Dendritic cell treated with granulocyte-macrophage colony-stimulating factor and Interleukin-4, amounts not matched to agents 40 ng/mL and 50 ng/mL, for 4 days (primary cell): ENCODE results near the gene RNU6-1.

Experiments
- H3K27ac Mint-ChIP-seq: one replicate; pipeline ENCODE4 v1.8.0; 2022; ENCODE audit warnings: mild to moderate bottlenecking, mixed read lengths
- H3K27me3 Mint-ChIP-seq: one replicate; pipeline ENCODE4 v1.8.0; 2022; ENCODE audit warnings: mild to moderate bottlenecking, mixed read lengths
- H3K36me3 Mint-ChIP-seq: one replicate; pipeline ENCODE4 v1.8.0; 2022; ENCODE audit warnings: low read depth, mixed read lengths
- H3K4me1 Mint-ChIP-seq: one replicate; pipeline ENCODE4 v1.8.0; 2022; ENCODE audit warnings: low read depth, mixed read lengths
- H3K4me3 Mint-ChIP-seq: one replicate; pipeline ENCODE4 v1.8.0; 2022; ENCODE audit warnings: mild to moderate bottlenecking, moderate library complexity, mixed read lengths
- H3K9me3 Mint-ChIP-seq: one replicate; pipeline ENCODE4 v1.8.0; 2022; ENCODE audit warnings: mixed read lengths
- intact Hi-C: fragments of 100-400 bp; cut with micrococcal nuclease; formaldehyde crosslinking; loops from one replicate; pipeline ENCODE4 v1.15.0; 2022

The RNU6-1 gene

DNA sequence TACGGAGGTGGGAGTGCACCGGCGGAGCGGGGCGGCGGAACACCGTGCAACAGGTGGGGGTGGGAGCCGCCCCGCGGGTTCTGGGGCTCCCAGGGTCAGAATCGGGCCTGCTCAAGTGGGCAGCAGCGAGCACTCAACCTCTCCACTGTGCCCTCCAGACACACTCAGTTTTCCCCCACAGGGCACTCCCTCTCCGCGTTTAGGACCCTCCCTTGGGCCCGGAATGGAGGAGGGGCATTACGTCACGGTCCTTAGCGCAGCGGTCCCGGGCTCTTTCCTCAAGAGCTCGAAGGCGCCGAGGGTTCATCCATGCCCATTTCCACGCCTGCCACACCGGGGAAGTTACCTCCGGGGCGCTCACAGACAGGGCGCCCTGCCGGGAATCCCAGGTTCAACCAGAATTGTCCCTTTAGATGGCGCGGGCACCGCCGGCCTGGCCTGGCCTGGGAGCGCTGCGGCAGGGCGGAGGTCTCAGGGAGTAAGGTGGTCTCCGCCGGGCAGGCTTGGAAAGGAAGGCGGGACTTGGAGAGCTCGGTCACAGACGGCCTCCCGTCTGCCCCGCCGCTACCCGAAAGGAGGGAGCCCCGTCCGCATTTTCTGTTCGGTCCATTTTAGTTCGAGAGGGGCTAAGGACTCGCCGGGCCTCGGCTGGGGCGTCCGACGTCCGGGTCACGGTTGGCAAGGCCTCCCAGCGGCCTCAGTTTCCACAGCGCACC, 5.1 kb downstream of the RNU6-1 start:
- H3K27ac Mint-ChIP-seq, result peak overlapping the region; percentile 32
- H3K36me3 Mint-ChIP-seq, result no peaks in the 10 kb centered on the region
- peak overlapping the region; percentile 70 for H3K4me3 Mint-ChIP-seq
- intact Hi-C loops, result loop anchor here (5.0 to 10.0 kb wide), 3 partner anchors 332 to 890 kb away; no protein-coding TSS in a partner anchor
- peaks cover 73% of the 10 kb centered on the region for H3K4me1 Mint-ChIP-seq
- H3K9me3 Mint-ChIP-seq, result no peaks in the 10 kb centered on the region
- H3K27me3 Mint-ChIP-seq, result peaks cover 68% of the 10 kb centered on the region

DNA sequence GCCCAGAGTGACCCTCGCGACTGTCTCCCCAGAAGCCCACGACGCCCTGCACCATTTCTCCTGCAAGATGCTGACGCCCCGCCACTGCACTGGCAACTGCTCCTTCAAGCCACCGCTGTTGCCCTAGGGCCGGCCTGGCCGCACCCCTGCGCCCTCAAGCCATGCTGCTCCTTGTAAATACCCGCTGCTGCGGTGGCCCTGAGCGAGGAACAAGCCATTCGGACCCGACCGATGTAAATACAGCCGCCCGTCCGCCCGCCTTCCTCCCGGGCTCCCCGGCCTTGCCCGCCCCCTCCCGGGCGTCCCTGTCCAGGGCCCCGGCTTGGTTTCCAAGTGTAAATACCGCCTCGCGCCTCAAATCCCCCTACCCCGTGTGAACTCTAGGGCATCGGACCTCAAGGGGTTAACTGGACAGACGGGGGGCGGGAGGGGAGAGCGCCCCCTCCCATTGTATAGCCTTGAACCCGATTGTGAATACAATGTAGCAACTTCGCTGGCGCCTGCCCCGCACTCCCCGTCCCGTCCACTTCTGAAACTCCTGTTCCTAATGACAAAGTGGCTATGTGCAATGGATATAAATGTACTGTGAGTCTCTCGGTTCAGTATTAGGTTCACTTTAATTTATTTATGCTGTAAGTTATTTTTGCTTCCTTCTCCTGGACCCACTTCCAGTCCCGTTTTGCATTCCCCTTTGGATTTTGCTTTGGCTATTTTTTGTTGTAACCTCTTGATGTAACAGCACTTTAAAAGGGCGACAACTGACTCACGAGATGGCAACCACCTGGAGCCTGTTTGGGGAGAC, 5.9 kb downstream of the RNU6-1 start:
- intact Hi-C loops, result loop anchor here (5.0 to 10.0 kb wide), 3 partner anchors 332 to 889 kb away; no protein-coding TSS in a partner anchor
- H3K4me1 Mint-ChIP-seq, result peaks cover 77% of the 10 kb centered on the region

DNA sequence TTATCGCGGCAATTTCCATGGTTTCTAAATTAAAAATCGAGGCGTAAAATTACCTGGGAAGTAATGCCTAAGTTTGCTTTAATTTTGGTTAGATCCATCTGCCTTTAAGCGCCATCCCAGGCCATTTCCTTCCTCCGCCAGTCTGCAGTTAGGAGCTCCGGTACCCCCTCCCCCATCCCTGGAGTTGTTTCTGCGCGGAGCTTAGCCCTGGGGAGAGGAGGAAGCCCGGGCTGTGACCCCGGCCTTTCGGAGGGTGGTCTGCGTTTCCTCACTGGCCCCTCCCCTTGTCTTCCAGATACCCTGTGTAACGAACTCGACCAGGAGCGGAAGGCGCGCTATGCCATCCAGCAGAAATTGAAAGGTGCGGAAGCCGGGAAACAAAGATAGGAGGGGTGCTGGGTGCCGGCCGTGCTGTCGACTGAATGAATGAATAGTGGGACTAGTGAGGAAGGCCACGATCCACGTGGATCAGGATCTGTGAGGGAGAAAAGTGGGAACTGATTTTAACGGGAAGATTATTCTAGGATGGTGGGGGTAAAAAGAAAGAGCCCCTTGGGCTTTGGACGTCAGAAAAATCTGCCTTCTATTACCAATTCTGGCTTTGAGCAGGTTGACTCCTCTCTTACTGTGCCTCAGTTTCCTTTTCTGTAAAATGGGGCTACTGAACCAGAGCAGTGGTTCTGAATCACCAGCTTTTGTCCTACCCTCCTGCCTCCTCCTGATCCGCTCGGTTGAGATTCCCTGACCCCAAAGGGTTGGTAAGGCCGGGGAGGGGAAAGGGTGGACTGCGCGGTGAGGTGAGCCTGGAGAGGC, 6.7 kb downstream of the RNU6-1 start:
- Mint-ChIP-seq H3K4me1 (peaks cover 77% of the 10 kb centered on the region), H3K27ac (no peak overlapping the region), H3K27me3 (peaks cover 84% of the 10 kb centered on the region), H3K9me3 (no peaks in the 10 kb centered on the region), H3K36me3 (no peaks in the 10 kb centered on the region), H3K4me3 (peak overlapping the region; percentile 48)
- intact Hi-C loops, result loop anchor here (5.0 to 10.0 kb wide), 3 partner anchors 331 to 888 kb away; no protein-coding TSS in a partner anchor

More for the DNA sequence above, 5.9 kb downstream of the RNU6-1 start:
- Mint-ChIP-seq H3K27me3 (peaks cover 76% of the 10 kb centered on the region), H3K36me3 (no peaks in the 10 kb centered on the region), H3K4me3 (peak overlapping the region; percentile 67), H3K27ac (no peak overlapping the region), H3K9me3 (no peaks in the 10 kb centered on the region)

DNA sequence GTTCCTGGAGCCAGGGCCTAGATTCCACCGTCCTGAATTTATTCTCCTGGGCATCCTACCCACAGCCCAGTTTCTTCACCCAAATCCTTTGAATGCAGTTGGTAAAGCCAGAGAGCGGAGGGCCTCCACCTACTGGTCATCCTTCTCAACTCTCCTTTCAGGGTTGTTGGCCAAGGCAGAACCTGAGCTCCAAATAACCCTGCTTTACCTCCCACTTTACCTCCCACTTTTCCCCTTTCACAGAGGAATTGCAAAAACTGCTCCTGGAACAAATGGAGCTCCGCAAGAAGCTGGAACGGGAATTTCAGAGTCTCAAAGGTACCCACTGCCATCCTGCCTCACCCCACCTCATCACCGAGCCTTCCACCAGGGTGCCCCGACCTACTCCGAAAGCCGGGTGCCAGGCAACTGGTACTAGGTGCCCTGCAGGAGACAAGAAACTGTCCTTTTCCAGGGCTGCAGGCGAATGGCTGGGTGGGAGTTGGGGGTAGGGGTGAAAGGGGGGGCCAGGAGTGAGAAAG, 7.8 kb downstream of the RNU6-1 start:
- intact Hi-C loops, result loop anchor here (5.0 to 10.0 kb wide), 3 partner anchors 330 to 887 kb away; no protein-coding TSS in a partner anchor
- Mint-ChIP-seq H3K27me3 (peaks cover 86% of the 10 kb centered on the region), H3K36me3 (no peaks in the 10 kb centered on the region), H3K27ac (no peak overlapping the region), H3K4me3 (no peak overlapping the region), H3K4me1 (peaks cover 69% of the 10 kb centered on the region), H3K9me3 (no peaks in the 10 kb centered on the region)

DNA sequence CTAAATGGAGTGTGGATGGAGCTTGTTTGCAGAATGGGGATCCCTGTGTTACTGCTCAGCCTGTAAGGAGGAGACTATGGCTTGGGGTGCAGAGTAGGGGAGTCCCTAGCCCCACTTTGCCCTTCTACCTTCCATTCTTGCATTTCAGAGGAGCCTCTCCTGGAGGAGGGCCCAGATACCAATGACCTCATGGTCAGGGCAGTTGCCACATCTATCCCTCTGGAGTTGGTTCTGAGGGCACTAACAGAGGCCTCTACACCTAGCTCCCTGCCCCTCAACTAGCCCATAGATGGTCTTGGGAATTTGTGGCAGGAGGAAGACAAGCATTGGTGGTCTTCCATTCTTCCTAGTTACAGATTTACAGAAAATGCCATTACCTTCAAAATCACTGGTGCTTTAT, 8.5 kb downstream of the RNU6-1 start:
- H3K27me3 Mint-ChIP-seq, result peaks cover 89% of the 10 kb centered on the region
- intact Hi-C loops, result loop anchor here (5.0 to 10.0 kb wide), 3 partner anchors 329 to 887 kb away; no protein-coding TSS in a partner anchor

DNA sequence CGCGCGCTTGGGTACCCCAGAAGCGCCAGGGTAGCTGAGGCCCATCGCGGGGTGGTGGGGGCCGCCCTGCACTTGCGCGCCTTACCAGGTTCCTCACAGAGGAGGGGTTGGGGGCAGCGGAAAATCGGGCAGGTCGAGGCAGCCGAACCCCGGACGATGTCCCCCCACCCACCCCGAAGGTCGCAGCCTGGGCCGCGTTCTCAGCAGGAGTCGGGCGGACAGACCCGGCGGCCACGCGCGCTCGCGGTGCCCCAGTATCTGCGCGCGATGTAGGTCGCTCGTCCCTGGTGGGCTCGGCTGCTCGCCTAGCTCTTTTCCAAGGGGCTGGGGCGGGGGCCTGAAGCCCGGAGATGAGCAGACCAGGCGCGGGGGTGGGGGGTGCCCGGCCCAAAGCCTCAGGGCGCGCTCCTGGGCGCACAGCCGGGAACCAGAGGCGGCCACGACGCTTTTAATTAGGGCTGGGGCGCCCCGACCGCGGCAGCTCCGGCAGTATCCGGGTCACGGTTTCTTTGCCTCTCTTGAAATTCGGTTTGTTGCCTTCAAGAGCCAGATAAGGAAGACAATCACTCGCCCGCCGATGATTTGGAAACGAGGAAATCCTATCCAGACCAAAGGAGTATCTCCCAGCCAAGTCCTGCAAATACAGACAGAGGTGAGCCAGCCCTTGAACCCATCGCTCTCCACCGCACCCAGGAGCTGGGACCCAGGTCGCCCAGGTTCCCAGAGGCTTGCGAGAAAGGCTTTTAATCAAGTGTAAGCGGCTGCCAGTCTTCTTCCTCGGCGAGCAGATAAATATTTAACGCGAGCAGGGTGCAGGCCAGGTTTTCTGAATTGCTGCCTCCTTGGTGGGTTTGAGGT, 10.0 kb downstream of the RNU6-1 start:
- Mint-ChIP-seq H3K36me3 (no peaks in the 10 kb centered on the region), H3K9me3 (no peaks in the 10 kb centered on the region)
- intact Hi-C loops, result loop anchor here (5.0 to 10.0 kb wide), 3 partner anchors 328 to 885 kb away; no protein-coding TSS in a partner anchor

More for the DNA sequence above, 8.5 kb downstream of the RNU6-1 start:
- Mint-ChIP-seq H3K4me1 (peaks cover 64% of the 10 kb centered on the region), H3K9me3 (no peaks in the 10 kb centered on the region), H3K27ac (no peak overlapping the region), H3K4me3 (no peak overlapping the region), H3K36me3 (no peaks in the 10 kb centered on the region)

DNA sequence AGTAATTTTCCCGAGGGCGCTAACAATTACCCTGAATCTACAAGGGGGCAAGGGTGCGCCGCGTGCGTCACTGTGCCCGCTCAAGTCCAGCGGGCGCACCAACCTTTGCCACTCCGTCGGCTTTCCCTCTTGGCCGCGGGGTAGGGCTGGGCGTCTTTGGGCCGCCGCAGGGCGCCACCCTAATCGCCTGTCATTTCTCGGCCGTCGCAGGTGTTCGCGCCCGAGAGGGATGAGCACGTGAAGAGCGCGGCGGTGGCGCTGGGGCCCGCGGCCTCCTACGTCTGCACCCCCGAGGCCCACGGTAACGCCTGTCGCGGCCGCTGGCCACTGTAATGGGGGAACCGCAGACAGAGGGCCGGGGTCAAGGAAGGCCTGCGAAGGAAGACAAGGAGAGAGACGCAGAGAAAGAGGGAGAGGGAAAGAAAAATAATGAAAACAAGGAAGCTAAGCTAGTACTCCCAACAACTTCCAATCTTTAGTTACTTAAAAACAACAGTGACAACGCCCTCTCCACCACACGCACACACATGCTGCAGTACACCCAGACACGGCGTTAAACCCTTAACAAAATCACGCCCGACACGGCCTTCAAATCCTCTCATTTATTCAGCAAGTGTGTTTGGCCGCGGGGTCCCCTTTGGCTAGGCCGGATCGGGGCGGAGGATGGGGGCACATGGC, 10.7 kb downstream of the RNU6-1 start:
- H3K27me3 Mint-ChIP-seq, result peaks cover 90% of the 10 kb centered on the region
- H3K4me3 Mint-ChIP-seq, result peak overlapping the region; percentile 49
- intact Hi-C loops, result no loop called here
- H3K36me3 Mint-ChIP-seq, result no peaks in the 10 kb centered on the region
- no peaks in the 10 kb centered on the region for H3K9me3 Mint-ChIP-seq
- no peak overlapping the region for H3K27ac Mint-ChIP-seq
- peaks cover 64% of the 10 kb centered on the region for H3K4me1 Mint-ChIP-seq

More for the DNA sequence above, 10.0 kb downstream of the RNU6-1 start:
- Mint-ChIP-seq H3K4me3 (no peak overlapping the region), H3K27me3 (peaks cover 89% of the 10 kb centered on the region), H3K4me1 (peaks cover 64% of the 10 kb centered on the region), H3K27ac (no peak overlapping the region)

DNA sequence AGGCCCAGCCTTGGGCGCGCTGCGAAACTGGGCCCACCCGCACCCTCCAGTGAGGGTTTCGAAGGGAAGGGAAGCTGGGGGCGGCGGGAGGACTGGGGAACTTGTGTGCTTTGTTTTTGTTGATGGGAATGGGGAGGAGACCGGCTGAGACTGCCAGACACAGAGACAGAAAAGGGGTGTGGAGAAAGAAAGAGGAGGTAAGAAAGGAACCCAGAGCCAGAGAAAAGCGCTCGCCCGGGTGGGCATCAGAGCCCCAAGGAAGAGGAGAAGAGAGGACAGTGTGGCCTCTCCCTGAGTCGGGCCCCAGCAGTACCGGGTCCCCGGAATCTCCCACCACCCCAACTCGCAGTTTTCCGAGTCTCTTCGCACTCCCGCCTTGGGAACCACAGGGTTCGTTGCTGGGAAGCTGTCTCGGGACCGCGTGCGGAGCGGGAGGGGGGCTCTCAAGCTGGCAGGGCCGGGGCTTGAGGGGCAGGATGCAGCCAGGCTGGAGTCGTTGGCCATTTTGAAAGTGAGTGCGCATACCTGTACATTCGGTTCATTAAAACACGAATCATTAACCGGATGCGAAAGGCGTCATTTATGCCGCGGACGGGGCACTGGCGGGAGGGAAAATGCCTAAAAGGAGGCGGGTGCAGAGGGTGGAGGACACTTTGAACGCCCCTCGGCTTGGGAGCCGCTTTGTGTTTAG, 11.4 kb downstream of the RNU6-1 start:
- Mint-ChIP-seq H3K4me3 (peak overlapping the region; percentile 67), H3K4me1 (peaks cover 64% of the 10 kb centered on the region)

DNA sequence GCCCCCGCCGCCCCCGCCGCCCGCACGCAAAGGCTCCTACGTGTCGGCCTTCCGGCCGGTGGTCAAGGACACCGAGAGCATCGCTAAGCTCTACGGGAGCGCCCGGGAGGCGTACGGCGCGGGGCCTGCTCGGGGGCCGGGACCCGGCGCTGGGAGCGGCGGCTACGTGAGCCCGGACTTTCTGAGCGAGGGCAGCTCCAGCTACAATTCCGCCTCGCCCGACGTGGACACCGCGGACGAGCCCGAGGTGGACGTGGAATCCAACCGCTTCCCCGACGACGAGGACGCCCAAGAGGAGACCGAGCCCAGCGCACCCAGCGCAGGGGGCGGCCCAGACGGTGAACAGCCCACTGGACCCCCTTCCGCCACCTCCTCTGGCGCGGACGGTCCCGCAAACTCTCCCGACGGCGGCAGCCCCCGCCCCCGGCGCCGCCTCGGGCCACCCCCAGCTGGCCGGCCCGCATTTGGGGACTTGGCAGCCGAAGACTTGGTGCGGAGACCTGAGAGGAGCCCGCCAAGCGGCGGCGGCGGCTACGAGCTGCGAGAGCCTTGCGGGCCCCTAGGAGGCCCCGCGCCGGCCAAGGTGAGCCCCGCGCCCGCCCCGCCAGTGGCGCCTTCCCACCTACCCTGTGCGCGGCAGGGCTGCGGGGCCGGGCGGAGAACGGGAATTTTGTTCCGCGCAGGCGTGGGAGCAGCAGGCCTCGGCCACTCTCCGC, 12.1 kb downstream of the RNU6-1 start:
- H3K9me3 Mint-ChIP-seq, result no peaks in the 10 kb centered on the region
- no peaks in the 10 kb centered on the region for H3K36me3 Mint-ChIP-seq
- H3K27me3 Mint-ChIP-seq, result peaks cover 86% of the 10 kb centered on the region
- H3K4me3 Mint-ChIP-seq, result peak overlapping the region; percentile 67
- H3K27ac Mint-ChIP-seq, result no peak overlapping the region
- intact Hi-C loops, result no loop called here
- H3K4me1 Mint-ChIP-seq, result peaks cover 61% of the 10 kb centered on the region

More for the DNA sequence above, 11.4 kb downstream of the RNU6-1 start:
- Mint-ChIP-seq H3K27me3 (peaks cover 90% of the 10 kb centered on the region), H3K36me3 (no peaks in the 10 kb centered on the region), H3K9me3 (no peaks in the 10 kb centered on the region), H3K27ac (no peak overlapping the region)
- intact Hi-C loops, result no loop called here

DNA sequence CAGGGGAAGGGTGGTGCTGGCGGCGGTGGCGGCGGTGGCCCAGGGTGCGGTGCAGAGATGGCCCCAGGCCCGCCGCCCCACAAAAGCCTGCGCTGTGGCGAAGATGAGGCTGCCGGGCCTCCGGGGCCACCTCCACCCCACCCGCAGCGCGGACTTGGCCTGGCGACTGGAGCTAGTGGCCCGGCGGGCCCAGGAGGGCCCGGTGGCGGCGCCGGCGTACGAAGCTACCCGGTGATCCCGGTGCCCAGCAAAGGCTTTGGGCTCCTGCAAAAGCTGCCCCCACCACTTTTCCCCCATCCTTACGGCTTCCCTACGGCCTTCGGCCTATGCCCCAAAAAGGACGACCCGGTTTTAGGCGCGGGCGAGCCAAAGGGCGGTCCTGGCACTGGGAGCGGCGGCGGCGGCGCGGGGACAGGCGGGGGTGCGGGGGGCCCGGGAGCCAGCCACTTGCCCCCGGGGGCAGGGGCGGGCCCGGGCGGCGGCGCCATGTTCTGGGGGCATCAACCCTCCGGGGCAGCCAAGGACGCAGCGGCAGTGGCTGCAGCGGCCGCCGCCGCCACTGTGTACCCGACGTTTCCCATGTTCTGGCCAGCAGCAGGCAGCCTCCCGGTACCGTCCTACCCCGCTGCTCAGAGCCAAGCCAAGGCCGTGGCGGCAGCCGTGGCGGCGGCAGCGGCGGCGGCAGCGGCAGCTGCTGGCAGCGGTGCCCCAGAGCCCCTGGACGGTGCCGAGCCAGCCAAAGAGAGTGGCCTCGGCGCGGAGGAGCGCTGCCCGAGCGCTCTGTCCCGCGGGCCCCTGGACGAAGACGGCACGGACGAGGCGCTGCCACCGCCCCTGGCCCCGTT, 12.9 kb downstream of the RNU6-1 start:
- H3K4me3 Mint-ChIP-seq, result no peak overlapping the region
- intact Hi-C loops, result no loop called here
- H3K27ac Mint-ChIP-seq, result no peak overlapping the region
- H3K9me3 Mint-ChIP-seq, result no peaks in the 10 kb centered on the region
- peaks cover 87% of the 10 kb centered on the region for H3K27me3 Mint-ChIP-seq
- peaks cover 63% of the 10 kb centered on the region for H3K4me1 Mint-ChIP-seq
- H3K36me3 Mint-ChIP-seq, result no peaks in the 10 kb centered on the region
